ENCODE results near the gene ASAP2. TPM values are rescaled to one million over a fixed set of nuclear protein-coding genes. Genes with fewer than 3 reads are reported as not detected.
A peak's percentile ranks its signal among the peaks of the same experiment; 100 is the strongest.

Gene ASAP2
- polyA plus RNA-seq, 2 donors = 4.0 to 5.3 TPM

DNA sequence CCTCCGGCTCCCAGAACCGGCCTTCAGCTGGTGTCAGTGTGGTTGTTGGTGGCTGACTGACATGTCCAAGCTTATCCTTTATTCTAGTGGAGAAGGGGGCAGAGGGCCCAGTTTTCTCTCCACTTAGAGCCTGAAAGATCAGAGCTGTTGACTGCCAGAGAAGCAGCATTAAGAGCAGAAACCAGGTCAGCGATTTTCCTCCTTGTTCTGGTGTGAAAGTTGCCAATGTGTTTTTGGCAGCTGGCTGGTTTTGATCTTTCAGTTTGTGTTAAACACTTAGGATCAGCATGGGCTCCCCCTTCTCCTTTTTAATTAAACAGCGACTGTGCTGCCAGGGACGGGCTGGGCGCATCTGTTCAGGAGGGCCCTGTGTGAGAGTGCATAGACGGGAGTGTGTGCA, 100.9 kb downstream of the ASAP2 start:
- Histone ChIP-seq H3K36me3 (ENCODE audit: control insufficient read depth in 2 of 2, insufficient read depth in 2 of 2, low read length in 1 of 2) (no peaks in the 10 kb centered on the region), H3K27ac (ENCODE audit: low read depth in 2 of 2, low read length in 1 of 2) (peak overlapping the region; percentile 32 to 74), H3K4me1 (ENCODE audit: control insufficient read depth in 2 of 2, insufficient read depth in 2 of 2, low read length in 1 of 2) (peaks cover 3 to 19% of the 10 kb centered on the region in 2 donors), H3K27me3 (ENCODE audit: control insufficient read depth in 1 of 2, insufficient read depth in 2 of 2, low read length in 2 of 2) (no peaks in the 10 kb centered on the region), H3K9me3 (ENCODE audit: control insufficient read depth in 2 of 2, insufficient read depth in 1 of 2, low read depth in 1 of 2, low read length in 1 of 2) (no peaks in the 10 kb centered on the region), H3K4me3 (ENCODE audit: low read depth in 1 of 2, low read length in 2 of 2) (no peak overlapping the region)
- 45 to 69% methylated on average over 7 of the region's 7 CpGs for WGBS, 2 donors

DNA sequence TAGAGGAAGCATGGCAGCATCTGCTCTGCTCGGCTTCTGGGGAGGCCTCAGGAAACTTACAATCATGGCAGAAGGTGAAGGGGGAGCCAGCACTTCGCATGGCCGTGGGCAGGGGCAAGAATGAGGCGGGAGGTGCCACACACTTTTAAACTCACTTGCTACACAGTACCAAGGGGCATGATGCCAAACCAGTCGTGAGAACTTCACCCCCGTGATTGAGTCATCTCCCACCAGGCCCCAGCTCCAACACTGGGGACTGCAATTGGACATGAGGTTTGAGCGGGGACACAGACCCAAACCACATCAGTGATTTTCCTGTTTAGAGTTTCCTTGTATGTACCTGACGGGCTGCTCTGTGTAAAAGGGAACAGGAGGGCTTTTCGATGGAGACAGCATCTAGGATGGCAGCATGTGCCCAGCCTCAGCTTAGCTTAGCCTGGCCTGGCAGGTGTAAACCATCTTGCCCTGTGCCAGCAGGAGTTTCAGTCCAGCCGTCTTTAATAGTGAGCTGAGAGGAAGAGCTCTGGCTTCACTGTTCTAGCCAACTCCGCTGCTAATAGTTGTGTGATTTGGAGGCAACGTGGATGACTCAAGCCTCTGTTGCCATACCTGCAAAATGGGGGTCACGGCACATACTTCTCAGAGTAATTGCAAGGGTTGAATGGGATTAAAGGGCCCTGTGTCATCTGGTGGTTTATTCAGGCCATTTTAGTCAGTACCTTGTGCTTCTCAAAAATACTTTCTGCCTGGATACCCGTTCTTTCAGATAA, 101.8 kb downstream of the ASAP2 start:
- Histone ChIP-seq H3K4me1 (ENCODE audit: control insufficient read depth in 2 of 2, insufficient read depth in 2 of 2, low read length in 1 of 2) (peaks cover 3 to 19% of the 10 kb centered on the region in 2 donors), H3K9me3 (ENCODE audit: control insufficient read depth in 2 of 2, insufficient read depth in 1 of 2, low read depth in 1 of 2, low read length in 1 of 2) (no peaks in the 10 kb centered on the region), H3K27ac (ENCODE audit: low read depth in 2 of 2, low read length in 1 of 2) (no peak overlapping the region), H3K4me3 (ENCODE audit: low read depth in 1 of 2, low read length in 2 of 2) (no peak overlapping the region), H3K27me3 (ENCODE audit: control insufficient read depth in 1 of 2, insufficient read depth in 2 of 2, low read length in 2 of 2) (no peaks in the 10 kb centered on the region), H3K36me3 (ENCODE audit: control insufficient read depth in 2 of 2, insufficient read depth in 2 of 2, low read length in 1 of 2) (no peaks in the 10 kb centered on the region)
- WGBS, 2 donors = 66 to 75% methylated on average over 14 of the region's 14 CpGs

DNA sequence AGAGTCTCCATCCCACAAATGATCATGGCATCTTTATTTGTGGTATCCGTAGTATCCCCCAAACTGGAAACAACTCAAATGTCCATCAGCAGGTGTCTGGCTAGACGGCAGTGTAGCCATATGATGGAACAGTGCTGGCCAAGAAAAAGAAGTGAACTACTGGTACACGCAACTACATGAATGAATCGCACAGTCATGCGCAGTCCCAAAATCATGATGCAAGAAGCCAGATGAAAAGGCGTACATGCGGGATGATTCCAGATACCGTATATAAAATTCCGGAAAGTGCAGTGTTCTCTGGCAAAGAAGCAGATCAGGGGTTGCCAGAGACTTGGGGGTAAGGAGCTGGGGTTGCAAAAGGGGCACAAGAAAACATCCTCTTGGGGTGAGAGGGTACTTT, 102.5 kb downstream of the ASAP2 start:
- 91 to 94% methylated on average over 9 of the region's 9 CpGs for WGBS, 2 donors
- no peak overlapping the region for H3K27ac ChIP-seq (ENCODE audit: low read depth in 2 of 2, low read length in 1 of 2)
- no peak overlapping the region for H3K4me3 ChIP-seq (ENCODE audit: low read depth in 1 of 2, low read length in 2 of 2)
- peaks cover 3 to 15% of the 10 kb centered on the region in 2 donors for H3K4me1 ChIP-seq (ENCODE audit: control insufficient read depth in 2 of 2, insufficient read depth in 2 of 2, low read length in 1 of 2)
- H3K9me3 ChIP-seq (ENCODE audit: control insufficient read depth in 2 of 2, insufficient read depth in 1 of 2, low read depth in 1 of 2, low read length in 1 of 2) = no peaks in the 10 kb centered on the region
- no peaks in the 10 kb centered on the region for H3K36me3 ChIP-seq (ENCODE audit: control insufficient read depth in 2 of 2, insufficient read depth in 2 of 2, low read length in 1 of 2)
- H3K27me3 ChIP-seq (ENCODE audit: control insufficient read depth in 1 of 2, insufficient read depth in 2 of 2, low read length in 2 of 2) = no peaks in the 10 kb centered on the region

DNA sequence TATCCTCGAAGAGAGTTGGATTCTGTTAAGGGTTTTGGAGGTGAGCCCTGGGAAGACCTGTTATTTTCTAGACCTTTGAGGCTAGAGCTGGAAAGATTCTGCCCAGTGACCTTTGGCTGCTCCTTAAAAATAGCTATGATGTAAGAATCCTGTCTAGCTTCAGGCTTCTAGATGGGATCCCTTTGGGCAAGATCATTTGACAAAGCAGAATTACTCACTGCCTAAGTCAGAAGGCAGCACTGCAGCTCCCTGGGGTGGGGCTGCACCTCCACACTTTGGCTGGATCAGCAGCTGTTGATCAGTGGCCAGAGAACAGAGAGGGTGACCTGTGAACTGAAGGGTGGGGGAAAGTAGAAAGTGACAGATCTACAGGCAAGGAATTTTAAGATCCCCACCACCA, 103.8 kb downstream of the ASAP2 start:
- H3K27me3 ChIP-seq (ENCODE audit: control insufficient read depth in 1 of 2, insufficient read depth in 2 of 2, low read length in 2 of 2) = no peaks in the 10 kb centered on the region
- H3K36me3 ChIP-seq (ENCODE audit: control insufficient read depth in 2 of 2, insufficient read depth in 2 of 2, low read length in 1 of 2) = no peaks in the 10 kb centered on the region
- peak overlapping the region; percentile 67 to 71 for H3K27ac ChIP-seq (ENCODE audit: low read depth in 2 of 2, low read length in 1 of 2)
- H3K9me3 ChIP-seq (ENCODE audit: control insufficient read depth in 2 of 2, insufficient read depth in 1 of 2, low read depth in 1 of 2, low read length in 1 of 2) = no peaks in the 10 kb centered on the region
- H3K4me3 ChIP-seq (ENCODE audit: low read depth in 1 of 2, low read length in 2 of 2) = no peak overlapping the region
- peaks cover 3 to 19% of the 10 kb centered on the region in 2 donors for H3K4me1 ChIP-seq (ENCODE audit: control insufficient read depth in 2 of 2, insufficient read depth in 2 of 2, low read length in 1 of 2)
- WGBS, 2 donors = 16 to 25% methylated on average over 1 of the region's 1 CpG

DNA sequence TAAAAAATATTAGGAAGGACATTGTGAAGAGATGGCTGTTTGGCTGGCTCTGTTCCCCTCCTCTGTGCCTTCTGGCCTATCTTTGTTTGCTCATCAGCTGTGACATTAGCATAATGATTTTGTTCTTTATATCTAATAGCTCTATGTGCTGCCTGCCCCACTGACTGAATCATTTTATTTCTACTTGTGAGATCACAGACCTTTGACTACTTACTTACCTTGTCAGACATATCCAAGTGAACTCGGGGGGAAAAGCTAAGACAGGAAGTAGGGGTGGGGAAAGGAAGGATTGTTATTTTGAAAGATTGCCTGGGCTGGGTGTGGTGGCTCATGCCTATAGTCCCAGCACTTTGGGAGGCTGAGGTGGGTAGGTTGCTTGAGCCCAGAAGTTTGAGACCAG, 104.2 kb downstream of the ASAP2 start:
- H3K4me3 ChIP-seq (ENCODE audit: low read depth in 1 of 2, low read length in 2 of 2) = no peak overlapping the region
- WGBS, 2 donors = 6 to 15% methylated on average over 1 of the region's 1 CpG
- no peaks in the 10 kb centered on the region for H3K9me3 ChIP-seq (ENCODE audit: control insufficient read depth in 2 of 2, insufficient read depth in 1 of 2, low read depth in 1 of 2, low read length in 1 of 2)
- peaks cover 3 to 21% of the 10 kb centered on the region in 2 donors for H3K4me1 ChIP-seq (ENCODE audit: control insufficient read depth in 2 of 2, insufficient read depth in 2 of 2, low read length in 1 of 2)
- peak overlapping the region; percentile 70 to 71 for H3K27ac ChIP-seq (ENCODE audit: low read depth in 2 of 2, low read length in 1 of 2)
- H3K27me3 ChIP-seq (ENCODE audit: control insufficient read depth in 1 of 2, insufficient read depth in 2 of 2, low read length in 2 of 2) = no peaks in the 10 kb centered on the region
- H3K36me3 ChIP-seq (ENCODE audit: control insufficient read depth in 2 of 2, insufficient read depth in 2 of 2, low read length in 1 of 2) = no peaks in the 10 kb centered on the region

DNA sequence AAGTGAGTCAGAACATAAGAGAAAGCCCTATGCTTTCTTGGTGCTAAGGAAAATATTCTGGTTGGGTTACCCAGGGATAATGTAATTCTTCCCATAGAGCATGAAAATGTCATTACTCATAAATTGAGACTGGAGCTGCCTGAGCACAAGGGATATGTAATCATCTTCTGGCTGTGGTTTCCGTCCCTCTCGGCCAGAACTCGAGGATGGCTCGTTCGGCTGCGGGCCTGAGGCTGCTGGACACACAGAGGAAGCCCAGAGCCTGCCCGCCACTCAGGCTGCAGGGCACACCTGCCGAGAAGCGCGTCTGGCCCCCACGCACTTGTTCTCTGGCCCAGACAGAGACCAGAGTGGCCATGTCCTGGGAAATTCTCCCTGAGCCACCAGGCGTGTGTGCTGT, 104.9 kb downstream of the ASAP2 start:
- Histone ChIP-seq H3K27me3 (ENCODE audit: control insufficient read depth in 1 of 2, insufficient read depth in 2 of 2, low read length in 2 of 2) (no peaks in the 10 kb centered on the region), H3K27ac (ENCODE audit: low read depth in 2 of 2, low read length in 1 of 2) (peak overlapping the region; percentile 56 to 71), H3K9me3 (ENCODE audit: control insufficient read depth in 2 of 2, insufficient read depth in 1 of 2, low read depth in 1 of 2, low read length in 1 of 2) (no peaks in the 10 kb centered on the region), H3K36me3 (ENCODE audit: control insufficient read depth in 2 of 2, insufficient read depth in 2 of 2, low read length in 1 of 2) (no peaks in the 10 kb centered on the region), H3K4me3 (ENCODE audit: low read depth in 1 of 2, low read length in 2 of 2) (no peak overlapping the region), H3K4me1 (ENCODE audit: control insufficient read depth in 2 of 2, insufficient read depth in 2 of 2, low read length in 1 of 2) (peaks cover 3 to 21% of the 10 kb centered on the region in 2 donors)
- WGBS, 2 donors = 38 to 47% methylated on average over 12 of the region's 12 CpGs

DNA sequence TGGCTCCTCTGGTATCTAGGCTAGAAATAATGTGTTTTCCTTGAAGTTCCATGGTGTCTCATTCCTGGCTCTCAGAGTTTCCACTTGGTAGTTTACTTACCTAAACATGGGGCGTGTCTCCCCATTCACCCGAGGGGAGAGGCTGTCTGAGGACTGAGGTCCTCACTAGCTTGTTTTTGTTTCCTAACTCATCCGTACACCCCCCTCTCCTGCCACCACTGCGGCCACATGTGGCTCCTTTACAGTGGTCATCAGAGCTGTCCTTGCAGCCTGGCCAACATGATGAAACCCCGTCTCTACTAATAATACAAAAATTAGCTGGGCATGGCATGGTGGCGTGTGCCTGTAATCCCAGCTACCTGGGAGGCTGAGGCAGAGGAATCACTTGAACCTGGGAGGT, 106.0 kb downstream of the ASAP2 start:
- Histone ChIP-seq H3K36me3 (ENCODE audit: control insufficient read depth in 2 of 2, insufficient read depth in 2 of 2, low read length in 1 of 2) (no peaks in the 10 kb centered on the region), H3K4me1 (ENCODE audit: control insufficient read depth in 2 of 2, insufficient read depth in 2 of 2, low read length in 1 of 2) (peaks cover 2 to 18% of the 10 kb centered on the region in 2 donors), H3K9me3 (ENCODE audit: control insufficient read depth in 2 of 2, insufficient read depth in 1 of 2, low read depth in 1 of 2, low read length in 1 of 2) (no peaks in the 10 kb centered on the region), H3K4me3 (ENCODE audit: low read depth in 1 of 2, low read length in 2 of 2) (no peak overlapping the region), H3K27ac (ENCODE audit: low read depth in 2 of 2, low read length in 1 of 2) (no peak overlapping the region), H3K27me3 (ENCODE audit: control insufficient read depth in 1 of 2, insufficient read depth in 2 of 2, low read length in 2 of 2) (no peaks in the 10 kb centered on the region)
- WGBS, 2 donors = 88 to 92% methylated on average over 6 of the region's 6 CpGs

DNA sequence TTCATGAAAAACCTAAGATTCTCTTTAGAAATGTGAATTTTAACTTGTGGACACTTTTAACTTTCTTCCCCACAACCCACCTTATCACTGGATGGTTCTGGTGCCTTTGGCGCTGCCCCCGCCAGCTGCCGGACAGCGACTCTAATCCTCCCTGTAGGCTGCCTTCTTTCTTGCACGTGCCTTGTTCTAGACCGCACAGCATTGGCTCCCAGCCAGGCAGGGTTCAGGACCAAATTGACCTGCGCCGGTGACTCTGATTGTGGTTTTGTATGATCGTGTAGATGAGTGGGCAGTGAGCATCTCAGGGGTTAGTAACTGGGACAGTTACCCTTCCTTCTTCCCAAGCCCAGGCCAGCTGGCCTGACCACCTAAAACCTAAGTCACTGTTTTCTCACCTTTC, 106.8 kb downstream of the ASAP2 start:
- Histone ChIP-seq H3K27ac (ENCODE audit: low read depth in 2 of 2, low read length in 1 of 2) (no peak overlapping the region), H3K4me3 (ENCODE audit: low read depth in 1 of 2, low read length in 2 of 2) (no peak overlapping the region), H3K36me3 (ENCODE audit: control insufficient read depth in 2 of 2, insufficient read depth in 2 of 2, low read length in 1 of 2) (no peaks in the 10 kb centered on the region), H3K27me3 (ENCODE audit: control insufficient read depth in 1 of 2, insufficient read depth in 2 of 2, low read length in 2 of 2) (no peaks in the 10 kb centered on the region), H3K9me3 (ENCODE audit: control insufficient read depth in 2 of 2, insufficient read depth in 1 of 2, low read depth in 1 of 2, low read length in 1 of 2) (no peaks in the 10 kb centered on the region), H3K4me1 (ENCODE audit: control insufficient read depth in 2 of 2, insufficient read depth in 2 of 2, low read length in 1 of 2) (peaks cover 2 to 20% of the 10 kb centered on the region in 2 donors)
- 90 to 91% methylated on average over 9 of the region's 9 CpGs for WGBS, 2 donors

DNA sequence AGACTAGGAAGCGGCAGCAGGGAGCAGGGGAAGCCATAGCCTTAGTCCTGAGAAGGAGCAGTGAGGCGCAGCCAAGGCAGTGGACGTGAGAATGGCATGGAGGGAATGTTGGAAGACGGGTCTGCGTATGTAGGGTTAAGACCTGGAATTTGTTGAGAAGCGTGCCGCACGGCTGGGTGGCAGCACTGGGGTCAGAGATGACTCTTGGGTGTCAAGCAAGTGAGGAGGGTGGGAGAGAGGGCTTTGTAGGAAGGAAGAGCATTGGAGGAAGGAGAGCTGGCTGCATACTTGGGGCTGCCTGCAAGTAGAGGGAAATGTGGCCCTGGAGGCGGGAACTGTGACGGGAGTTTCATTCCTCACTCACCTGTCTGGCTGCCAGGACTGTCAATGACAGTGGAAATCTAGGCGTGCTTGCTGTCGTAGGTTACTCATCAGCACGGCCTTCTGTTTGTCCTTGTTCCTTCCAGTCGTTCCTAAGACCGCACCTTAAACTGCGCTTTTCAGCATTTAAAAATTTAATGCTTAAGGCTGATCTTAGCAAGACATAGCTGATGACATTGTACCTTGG, 108.8 kb downstream of the ASAP2 start:
- no peaks in the 10 kb centered on the region for H3K27me3 ChIP-seq (ENCODE audit: control insufficient read depth in 1 of 2, insufficient read depth in 2 of 2, low read length in 2 of 2)
- no peaks in the 10 kb centered on the region for H3K9me3 ChIP-seq (ENCODE audit: control insufficient read depth in 2 of 2, insufficient read depth in 1 of 2, low read depth in 1 of 2, low read length in 1 of 2)
- no peaks in the 10 kb centered on the region for H3K36me3 ChIP-seq (ENCODE audit: control insufficient read depth in 2 of 2, insufficient read depth in 2 of 2, low read length in 1 of 2)
- H3K4me1 ChIP-seq (ENCODE audit: control insufficient read depth in 2 of 2, insufficient read depth in 2 of 2, low read length in 1 of 2) = peaks cover 0 to 25% of the 10 kb centered on the region in 2 donors
- no peak overlapping the region for H3K4me3 ChIP-seq (ENCODE audit: low read depth in 1 of 2, low read length in 2 of 2)
- peak overlapping the region; percentile 77 to 91 for H3K27ac ChIP-seq (ENCODE audit: low read depth in 2 of 2, low read length in 1 of 2)
- 53 to 60% methylated on average over 16 of the region's 16 CpGs for WGBS, 2 donors

DNA sequence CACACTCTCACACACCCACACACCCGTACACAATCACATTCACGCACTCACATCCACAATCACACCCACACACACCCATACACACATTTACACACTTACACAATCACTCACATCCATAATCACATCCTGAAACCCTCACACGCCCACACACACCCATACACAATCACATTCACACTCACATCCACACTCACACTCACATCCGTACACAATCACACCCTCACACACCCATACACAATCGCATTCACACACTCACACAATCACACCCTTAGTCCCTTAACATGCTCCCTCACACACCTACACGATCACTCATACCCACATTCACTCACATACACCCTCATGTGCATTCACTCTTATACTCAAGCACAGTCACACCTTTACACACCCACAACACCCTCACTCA, 110.9 kb downstream of the ASAP2 start:
- H3K27ac ChIP-seq (ENCODE audit: low read depth in 2 of 2, low read length in 1 of 2) = no peak overlapping the region
- no peak overlapping the region for H3K4me3 ChIP-seq (ENCODE audit: low read depth in 1 of 2, low read length in 2 of 2)
- WGBS, 2 donors = 93% methylated on average over 6 of the region's 6 CpGs
- H3K27me3 ChIP-seq (ENCODE audit: control insufficient read depth in 1 of 2, insufficient read depth in 2 of 2, low read length in 2 of 2) = no peaks in the 10 kb centered on the region
- H3K36me3 ChIP-seq (ENCODE audit: control insufficient read depth in 2 of 2, insufficient read depth in 2 of 2, low read length in 1 of 2) = no peaks in the 10 kb centered on the region
- H3K4me1 ChIP-seq (ENCODE audit: control insufficient read depth in 2 of 2, insufficient read depth in 2 of 2, low read length in 1 of 2) = peaks cover 0 to 18% of the 10 kb centered on the region in 2 donors
- no peaks in the 10 kb centered on the region for H3K9me3 ChIP-seq (ENCODE audit: control insufficient read depth in 2 of 2, insufficient read depth in 1 of 2, low read depth in 1 of 2, low read length in 1 of 2)
